ENCODE results near the gene EDARADD.
"Not testable (repeated sequence)": the region's sequence is repeated elsewhere in the genome, so short reads cannot be mapped to it uniquely, and the experiment has no call there.

The EDARADD gene

GRCh38 chr1:236393681-236394481, at the start of gene EDARADD:
Gene EDARADD, plus strand, starts transcription at chr1:236394286. Its CDS starts 159 bp downstream, at chr1:236394445.
- no peak for TF ChIP-seq CTCF (IDR thresholded peaks at IDR 0.05; ENCODE audit: low read length, missing control alignments)
- peak; percentile 12 for DNase-seq (ENCODE audit: low read depth)
- peak within 1 kb of the TSS; percentile 55 for H3K4me3 ChIP-seq (replicated peaks; ENCODE audit: low read depth, low read length)

- no peak for DNase-seq (ENCODE audit: low read depth)
- no peak overlapping the region for H3K4me3 ChIP-seq (replicated peaks; ENCODE audit: low read depth, low read length)
- TF ChIP-seq CTCF (IDR thresholded peaks at IDR 0.05; ENCODE audit: low read length, missing control alignments): peak; percentile 24
Measured at GRCh38 chr1:236345728-236346127, 48.4 kb upstream of the EDARADD start.

- TF ChIP-seq CTCF (IDR thresholded peaks at IDR 0.05; ENCODE audit: low read length, missing control alignments): no peak
- H3K4me3 ChIP-seq (replicated peaks; ENCODE audit: low read depth, low read length): no peak overlapping the region
- DNase-seq (ENCODE audit: low read depth): no peak
Measured at GRCh38 chr1:236348071-236348470, 46.0 kb upstream of the EDARADD start.

- DNase-seq (ENCODE audit: low read depth): no peak
- no peak for TF ChIP-seq CTCF (IDR thresholded peaks at IDR 0.05; ENCODE audit: low read length, missing control alignments)
- no peak overlapping the region for H3K4me3 ChIP-seq (replicated peaks; ENCODE audit: low read depth, low read length)
Measured at GRCh38 chr1:236350308-236350707, 43.8 kb upstream of the EDARADD start.

- no peak for TF ChIP-seq CTCF (IDR thresholded peaks at IDR 0.05; ENCODE audit: low read length, missing control alignments)
- DNase-seq (ENCODE audit: low read depth): no peak
- H3K4me3 ChIP-seq (replicated peaks; ENCODE audit: low read depth, low read length): no peak overlapping the region
Measured at GRCh38 chr1:236351875-236352573, 42.1 kb upstream of the EDARADD start.

- not testable (repeated sequence) for DNase-seq (ENCODE audit: low read depth); H3K4me3 ChIP-seq (replicated peaks; ENCODE audit: low read depth, low read length)
Measured at GRCh38 chr1:236352747-236353146, 41.3 kb upstream of the EDARADD start.

GRCh38 chr1:236353813-236354212, 40.3 kb upstream of the EDARADD start:
- no peak overlapping the region for H3K4me3 ChIP-seq (replicated peaks; ENCODE audit: low read depth, low read length)
- no peak for TF ChIP-seq CTCF (IDR thresholded peaks at IDR 0.05; ENCODE audit: low read length, missing control alignments)
- DNase-seq (ENCODE audit: low read depth): no peak
